Right atrium auricular region (tissue), 2 donors: ENCODE data around the gene SLC13A4. TPM values are rescaled to one million over a fixed set of nuclear protein-coding genes. Genes with fewer than 3 reads are reported as not detected.
A peak's percentile ranks its signal among the peaks of the same experiment; 100 is the strongest.
"Not testable (repeated sequence)": the region's sequence is repeated elsewhere in the genome, so short reads cannot be mapped to it uniquely, and the experiment has no call there.

ENCODE experiments used
- DNase-seq: peaks from one replicate; pipeline ENCODE4 v3.0.0-alpha.2; 2019; ENCODE audit warnings: low spot score
- H3K27ac ChIP-seq, 2 donors: fragments of 200-600 bp; sonication (generic); 1 replicate in 1 of 2; 2 replicates in 1 of 2; pipeline ENCODE4 v1.5.1; 2016 to 2019
- H3K27me3 ChIP-seq, 2 donors: fragments of 200-600 bp; sonication (generic); one replicate each; pipeline versions ENCODE4 v1.5.1 to v1.6.0; 2017 to 2019
- H3K36me3 ChIP-seq: fragments of 200-600 bp; sonication (generic); one replicate; pipeline ENCODE4 v1.5.1; 2016
- H3K4me1 ChIP-seq, 2 donors: fragments of 200-600 bp; sonication (generic); one replicate each; pipeline versions ENCODE4 v1.5.1 to v1.6.0; 2017 to 2019
- H3K4me3 ChIP-seq, 2 donors: fragments of 200-600 bp; sonication (generic); 1 replicate in 1 of 2; 2 replicates in 1 of 2; pipeline ENCODE4 v1.5.1; 2017 to 2019; ENCODE audit warnings: mild to moderate bottlenecking in 1 of 2, moderate library complexity in 1 of 2
- H3K9me3 ChIP-seq, 2 donors: fragments of 200-600 bp; sonication (generic); one replicate each; pipeline ENCODE4 v1.5.1; 2019
- total RNA-seq, 2 donors: library from RNA; depleted of rRNA; stranded (reverse); fragments of >200 nt; gene quantifications; one replicate each; pipeline ENCODE4 v1.1.0, GENCODE V29; 2016
- TF ChIP-seq, protein P1 (sequence below), 2 donors: fragments of 200-600 bp; sonication (generic); IDR thresholded peaks; one replicate each; pipeline ENCODE4 v1.5.1; 2019; ENCODE audit warnings: antibody characterized with exemption in 2 of 2

The SLC13A4 gene
- total RNA-seq, 2 donors from 2014 or later = 0.12 TPM; not detected in 1

GRCh38 chr7:135704698-135705097 lies 23.3 kb downstream of the SLC13A4 start:
- no peak overlapping the region for H3K4me3 ChIP-seq
- H3K9me3 ChIP-seq = no peaks in the 10 kb centered on the region
- TF ChIP-seq, protein P1, sequence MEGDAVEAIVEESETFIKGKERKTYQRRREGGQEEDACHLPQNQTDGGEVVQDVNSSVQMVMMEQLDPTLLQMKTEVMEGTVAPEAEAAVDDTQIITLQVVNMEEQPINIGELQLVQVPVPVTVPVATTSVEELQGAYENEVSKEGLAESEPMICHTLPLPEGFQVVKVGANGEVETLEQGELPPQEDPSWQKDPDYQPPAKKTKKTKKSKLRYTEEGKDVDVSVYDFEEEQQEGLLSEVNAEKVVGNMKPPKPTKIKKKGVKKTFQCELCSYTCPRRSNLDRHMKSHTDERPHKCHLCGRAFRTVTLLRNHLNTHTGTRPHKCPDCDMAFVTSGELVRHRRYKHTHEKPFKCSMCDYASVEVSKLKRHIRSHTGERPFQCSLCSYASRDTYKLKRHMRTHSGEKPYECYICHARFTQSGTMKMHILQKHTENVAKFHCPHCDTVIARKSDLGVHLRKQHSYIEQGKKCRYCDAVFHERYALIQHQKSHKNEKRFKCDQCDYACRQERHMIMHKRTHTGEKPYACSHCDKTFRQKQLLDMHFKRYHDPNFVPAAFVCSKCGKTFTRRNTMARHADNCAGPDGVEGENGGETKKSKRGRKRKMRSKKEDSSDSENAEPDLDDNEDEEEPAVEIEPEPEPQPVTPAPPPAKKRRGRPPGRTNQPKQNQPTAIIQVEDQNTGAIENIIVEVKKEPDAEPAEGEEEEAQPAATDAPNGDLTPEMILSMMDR (IDR thresholded peaks at IDR 0.05) = no peak
- H3K27me3 ChIP-seq = no peaks in the 10 kb centered on the region
- H3K36me3 ChIP-seq = peaks cover 6% of the 10 kb centered on the region
- no peak overlapping the region for H3K27ac ChIP-seq
- no peak for DNase-seq
- peaks cover 0 to 6% of the 10 kb centered on the region in 2 donors for H3K4me1 ChIP-seq

DNA sequence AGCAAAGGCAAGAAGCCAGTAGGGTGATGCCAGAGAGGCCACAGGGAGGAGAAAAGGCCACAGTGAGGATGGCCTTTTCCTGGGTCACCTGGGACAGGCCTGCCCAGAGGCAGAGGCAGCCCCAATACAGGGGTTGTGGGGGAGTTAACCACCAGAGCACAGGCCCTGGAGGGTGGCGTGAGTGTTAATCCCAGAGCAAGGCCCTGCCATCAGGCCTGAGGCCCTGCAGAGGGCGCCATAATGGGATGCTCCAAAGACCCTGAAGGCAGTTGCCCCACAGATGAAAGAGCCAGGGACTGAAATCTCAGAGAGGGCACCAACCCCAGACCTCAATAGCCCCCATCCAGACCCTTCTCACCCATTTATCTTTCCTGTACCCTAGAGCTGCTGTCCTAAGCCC lies 23.9 kb downstream of the SLC13A4 start:
- TF ChIP-seq, protein P1 (IDR thresholded peaks at IDR 0.05) = no peak
- H3K9me3 ChIP-seq = no peaks in the 10 kb centered on the region

GRCh38 chr7:135697276-135698049 lies 30.5 kb downstream of the SLC13A4 start:
- Histone ChIP-seq H3K36me3 (peaks cover 8% of the 10 kb centered on the region), H3K27ac (no peak overlapping the region), H3K9me3 (no peaks in the 10 kb centered on the region), H3K4me1 (no peaks in the 10 kb centered on the region), H3K4me3 (no peak overlapping the region), H3K27me3 (no peaks in the 10 kb centered on the region)
- TF ChIP-seq, protein P1 (IDR thresholded peaks at IDR 0.05) = no peak
- DNase-seq = no peak

More for the DNA sequence above, 23.9 kb downstream of the SLC13A4 start:
- Histone ChIP-seq H3K27me3 (no peaks in the 10 kb centered on the region), H3K36me3 (peaks cover 6% of the 10 kb centered on the region), H3K27ac (no peak overlapping the region), H3K4me3 (no peak overlapping the region), H3K4me1 (peaks cover 0 to 6% of the 10 kb centered on the region in 2 donors)
- no peak for DNase-seq

DNA sequence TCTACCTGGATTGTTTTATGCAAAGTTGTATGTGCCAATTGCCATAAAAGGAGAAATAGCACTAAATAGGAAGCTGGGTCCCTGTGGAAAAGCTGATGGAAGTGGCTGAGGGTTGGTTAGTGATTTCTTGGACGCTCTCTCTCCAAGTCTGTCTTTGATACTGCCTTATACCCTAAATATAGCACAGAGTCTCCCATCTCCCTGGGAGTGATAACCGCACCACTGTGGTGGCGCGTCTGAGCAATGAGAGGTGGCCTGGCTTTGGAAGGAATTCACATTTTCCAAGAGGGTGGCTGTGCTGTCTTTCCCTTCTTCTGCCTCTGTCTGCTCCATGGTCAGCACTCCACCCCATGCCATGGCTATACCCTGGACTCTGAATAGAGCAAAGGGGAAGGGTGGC lies 34.4 kb downstream of the SLC13A4 start:
- H3K4me3 ChIP-seq = no peak overlapping the region
- H3K27ac ChIP-seq = peak overlapping the region in 1 of 2 donors; percentile 12
- TF ChIP-seq, protein P1 (IDR thresholded peaks at IDR 0.05) = no peak
- no peaks in the 10 kb centered on the region for H3K4me1 ChIP-seq
- no peaks in the 10 kb centered on the region for H3K9me3 ChIP-seq
- no peaks in the 10 kb centered on the region for H3K27me3 ChIP-seq
- H3K36me3 ChIP-seq = peaks cover 12% of the 10 kb centered on the region
- no peak for DNase-seq

DNA sequence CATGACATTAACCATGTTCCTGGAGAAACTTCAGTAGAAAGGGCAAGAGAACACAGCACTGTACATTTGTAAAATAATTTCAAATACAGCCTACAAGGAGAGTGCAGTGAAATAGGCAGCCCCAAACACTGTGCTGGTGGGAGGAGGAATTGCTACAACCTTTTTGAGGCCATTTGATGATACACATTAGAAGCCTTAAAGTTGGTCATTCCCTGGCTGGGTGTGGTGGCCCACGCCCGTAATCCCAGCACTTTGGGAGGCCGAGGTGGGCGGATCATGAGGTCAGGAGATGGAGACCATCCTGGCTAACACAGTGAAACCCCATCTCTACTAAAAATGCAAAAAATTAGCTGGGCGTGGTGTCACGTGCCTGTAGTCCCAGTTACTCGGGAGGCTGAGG lies 35.4 kb downstream of the SLC13A4 start:
- H3K9me3 ChIP-seq, H3K4me1 ChIP-seq, H3K27me3 ChIP-seq, DNase-seq, H3K4me3 ChIP-seq, H3K27ac ChIP-seq: not testable (repeated sequence)
- H3K36me3 ChIP-seq = peaks cover 12% of the 10 kb centered on the region

DNA sequence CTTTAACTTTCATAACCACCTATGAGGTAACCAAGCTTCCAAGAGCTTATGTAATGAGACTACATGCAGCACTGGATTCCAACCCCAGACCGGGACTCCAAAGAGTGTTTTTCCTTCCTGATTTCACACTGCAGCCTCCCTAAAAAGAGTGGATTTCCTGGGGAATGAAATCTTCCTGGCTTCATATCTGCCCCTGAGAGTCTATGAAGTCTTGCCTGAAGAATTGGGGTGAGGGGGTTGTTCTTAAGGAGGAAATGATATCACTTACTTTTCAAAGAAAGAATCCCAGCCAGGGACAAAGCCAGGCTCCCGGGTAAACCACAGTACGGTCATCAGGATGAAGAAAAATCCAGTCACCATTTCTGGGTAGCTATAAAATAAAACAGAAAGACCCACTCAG lies 35.9 kb downstream of the SLC13A4 start:
- TF ChIP-seq, protein P1 (IDR thresholded peaks at IDR 0.05) = no peak
- Histone ChIP-seq H3K4me1 (no peaks in the 10 kb centered on the region), H3K27me3 (no peaks in the 10 kb centered on the region), H3K9me3 (no peaks in the 10 kb centered on the region), H3K36me3 (peaks cover 12% of the 10 kb centered on the region), H3K4me3 (no peak overlapping the region), H3K27ac (no peak overlapping the region)
- no peak for DNase-seq
